Caki2 (cell line): Measurements from ENCODE around the gene PRND. TPM values are rescaled to one million over a fixed set of nuclear protein-coding genes. Genes with fewer than 3 reads are reported as not detected.

Source experiments
- DNase-seq: peaks from one replicate; pipeline ENCODE4 v3.0.0-alpha.2; 2015; ENCODE audit warnings: low read depth
- in situ Hi-C: cut with HindIII; loops from 2 replicates; pipeline ENCODE4 v1.10.0; 2016; ENCODE audit warnings: low sequenced_read_pairs, low pct_unique_long_range_greater_than_20kb, mixed read lengths
- total RNA-seq: library from RNA; depleted of rRNA; stranded (reverse); fragments of >200 nt; shearing (Covaris generic); gene quantifications from 2 replicates; pipeline ENCODE4 v1.2.3, GENCODE V29; 2014; ENCODE audit warnings: low replicate concordance; rRNA removed

PRND gene, protein sequence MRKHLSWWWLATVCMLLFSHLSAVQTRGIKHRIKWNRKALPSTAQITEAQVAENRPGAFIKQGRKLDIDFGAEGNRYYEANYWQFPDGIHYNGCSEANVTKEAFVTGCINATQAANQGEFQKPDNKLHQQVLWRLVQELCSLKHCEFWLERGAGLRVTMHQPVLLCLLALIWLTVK
- total RNA-seq: not detected in 2 replicates

GRCh38 chr20:4721719-4722118, at the start of gene PRND:
Gene PRND (plus strand): TSS chr20:4721909. CDS start chr20:4724552, 2,643 bp downstream.
- DNase-seq: no peak
- in situ Hi-C loops: no loop called here

GRCh38 chr20:4672948-4673347, 48.8 kb upstream of the PRND start:
- in situ Hi-C loops: no loop called here
- DNase-seq: no peak

GRCh38 chr20:4673371-4674001, 48.2 kb upstream of the PRND start:
- DNase-seq: no peak
- in situ Hi-C loops: no loop called here

GRCh38 chr20:4674672-4675071, 47.0 kb upstream of the PRND start:
- DNase-seq: no peak
- in situ Hi-C loops: no loop called here

DNA sequence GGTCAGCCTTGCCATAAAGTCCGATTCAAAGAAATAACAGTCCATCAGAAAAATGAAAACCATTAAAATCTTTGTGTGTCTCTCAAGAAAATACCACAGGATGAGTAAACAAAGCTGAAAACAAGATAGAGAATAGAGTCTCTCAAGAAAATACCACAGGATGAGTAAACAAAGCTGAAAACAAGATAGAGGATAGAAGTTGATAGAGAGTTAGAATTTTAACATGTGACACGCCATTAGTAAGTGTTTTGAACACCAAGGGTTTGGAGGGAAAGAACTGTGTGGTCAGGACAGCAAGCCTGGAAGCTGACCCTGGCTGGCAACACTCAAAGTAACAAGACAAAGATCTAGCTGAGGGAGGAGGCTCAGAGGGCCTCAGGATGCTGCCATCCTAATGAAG, 43.9 kb upstream of the PRND start:
- in situ Hi-C loops: no loop called here
- no peak for DNase-seq

GRCh38 chr20:4681401-4681800, 40.3 kb upstream of the PRND start:
- in situ Hi-C loops: no loop called here
- DNase-seq: no peak

- in situ Hi-C loops: no loop called here
- DNase-seq: no peak
Measured at GRCh38 chr20:4681991-4682401, 39.7 kb upstream of the PRND start.

DNA sequence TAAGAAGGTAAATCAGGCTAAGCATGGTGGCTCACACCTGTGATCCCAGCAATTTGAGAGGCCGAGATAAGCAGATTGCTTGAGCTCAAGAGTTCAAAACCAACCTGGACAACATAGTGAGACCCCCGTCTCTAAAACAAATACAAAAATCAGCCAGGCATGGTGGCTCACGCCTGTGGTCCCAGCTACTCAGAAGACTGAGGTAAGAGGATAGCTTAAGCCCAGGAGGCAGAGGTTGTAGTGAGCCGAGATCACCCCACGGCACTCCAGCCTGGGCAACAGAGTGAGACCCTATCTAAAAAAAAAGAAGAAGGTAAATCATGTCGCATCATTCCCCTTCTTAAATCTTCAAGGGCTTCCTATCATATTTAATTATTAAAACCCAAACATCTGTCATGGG, 39.0 kb upstream of the PRND start:
- in situ Hi-C loops: no loop called here
- DNase-seq: no peak

- in situ Hi-C loops: no loop called here
- no peak for DNase-seq
Measured at GRCh38 chr20:4683261-4683660, 38.4 kb upstream of the PRND start.

- DNase-seq: peak; percentile 14
- in situ Hi-C loops: no loop called here
Measured at GRCh38 chr20:4684837-4685413, 36.8 kb upstream of the PRND start.

- in situ Hi-C loops: no loop called here
Measured at GRCh38 chr20:4685923-4686221, 35.8 kb upstream of the PRND start.

GRCh38 chr20:4688305-4688704, 33.4 kb upstream of the PRND start:
- in situ Hi-C loops: no loop called here
- DNase-seq: no peak

More at GRCh38 chr20:4685923-4686221, 35.8 kb upstream of the PRND start:
- DNase-seq: no peak

GRCh38 chr20:4689220-4689619, 32.5 kb upstream of the PRND start:
- no peak for DNase-seq
- in situ Hi-C loops: no loop called here

GRCh38 chr20:4691753-4692152, 30.0 kb upstream of the PRND start:
- DNase-seq: no peak
- in situ Hi-C loops: no loop called here

GRCh38 chr20:4694076-4694475, 27.6 kb upstream of the PRND start:
- in situ Hi-C loops: no loop called here
- DNase-seq: no peak

DNA sequence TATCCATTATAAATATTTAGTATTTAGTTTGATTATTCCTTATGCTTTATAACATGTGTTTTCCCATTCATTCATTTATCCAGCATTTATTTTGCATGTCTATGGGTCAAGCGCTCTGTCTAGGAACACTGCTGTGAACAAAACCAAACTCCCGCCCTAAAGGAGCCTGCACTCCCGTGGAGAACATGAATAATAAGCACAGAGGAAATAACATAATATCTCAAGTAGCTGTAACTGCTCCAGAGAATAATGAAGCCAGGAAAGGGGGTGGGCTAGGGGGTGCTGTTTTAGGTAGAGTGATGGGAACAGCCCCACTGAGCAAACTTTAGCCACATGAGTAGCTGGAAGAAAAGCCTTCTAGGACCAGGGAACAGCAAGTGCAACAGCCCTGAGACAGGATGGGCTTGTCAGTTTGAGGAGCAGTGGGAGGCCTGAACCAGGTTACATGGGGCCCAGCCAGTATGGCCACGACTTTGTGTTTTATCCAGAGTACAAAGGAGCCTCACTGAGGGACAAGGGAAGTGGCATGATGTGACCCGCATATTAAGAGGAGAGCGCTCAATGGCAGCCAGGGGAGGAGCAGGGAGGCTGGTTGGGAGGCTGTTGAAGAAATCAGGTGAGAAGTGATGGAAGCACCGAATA, 24.4 kb upstream of the PRND start:
- in situ Hi-C loops: no loop called here

DNA sequence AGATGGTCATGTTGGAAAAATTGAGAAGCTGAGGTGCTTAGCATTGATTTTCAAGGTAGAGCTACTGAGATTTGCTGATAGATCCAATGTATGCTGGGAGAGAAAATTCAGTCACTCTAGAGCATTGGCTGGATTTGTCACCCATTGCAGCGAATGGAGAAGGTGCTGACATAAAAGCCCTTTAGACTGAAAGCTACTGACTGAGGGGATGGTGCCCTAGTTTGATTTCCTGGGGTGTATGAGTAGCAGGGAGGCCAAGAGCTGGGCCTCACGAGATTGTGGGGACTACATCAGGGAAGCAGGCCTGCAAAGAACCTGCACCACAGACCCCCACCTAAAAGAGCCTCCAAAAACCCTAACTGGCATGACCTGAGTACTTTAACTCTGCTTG, 23.9 kb upstream of the PRND start:
- no peak for DNase-seq
- in situ Hi-C loops: no loop called here

More for the DNA sequence above, 24.4 kb upstream of the PRND start:
- DNase-seq: no peak

- in situ Hi-C loops: no loop called here
- no peak for DNase-seq
Measured at GRCh38 chr20:4699216-4699615, 22.5 kb upstream of the PRND start.

GRCh38 chr20:4699957-4700356, 21.8 kb upstream of the PRND start:
- no peak for DNase-seq
- in situ Hi-C loops: no loop called here
